ENCODE results near the gene ST6GALNAC1.

The ST6GALNAC1 gene

DNA sequence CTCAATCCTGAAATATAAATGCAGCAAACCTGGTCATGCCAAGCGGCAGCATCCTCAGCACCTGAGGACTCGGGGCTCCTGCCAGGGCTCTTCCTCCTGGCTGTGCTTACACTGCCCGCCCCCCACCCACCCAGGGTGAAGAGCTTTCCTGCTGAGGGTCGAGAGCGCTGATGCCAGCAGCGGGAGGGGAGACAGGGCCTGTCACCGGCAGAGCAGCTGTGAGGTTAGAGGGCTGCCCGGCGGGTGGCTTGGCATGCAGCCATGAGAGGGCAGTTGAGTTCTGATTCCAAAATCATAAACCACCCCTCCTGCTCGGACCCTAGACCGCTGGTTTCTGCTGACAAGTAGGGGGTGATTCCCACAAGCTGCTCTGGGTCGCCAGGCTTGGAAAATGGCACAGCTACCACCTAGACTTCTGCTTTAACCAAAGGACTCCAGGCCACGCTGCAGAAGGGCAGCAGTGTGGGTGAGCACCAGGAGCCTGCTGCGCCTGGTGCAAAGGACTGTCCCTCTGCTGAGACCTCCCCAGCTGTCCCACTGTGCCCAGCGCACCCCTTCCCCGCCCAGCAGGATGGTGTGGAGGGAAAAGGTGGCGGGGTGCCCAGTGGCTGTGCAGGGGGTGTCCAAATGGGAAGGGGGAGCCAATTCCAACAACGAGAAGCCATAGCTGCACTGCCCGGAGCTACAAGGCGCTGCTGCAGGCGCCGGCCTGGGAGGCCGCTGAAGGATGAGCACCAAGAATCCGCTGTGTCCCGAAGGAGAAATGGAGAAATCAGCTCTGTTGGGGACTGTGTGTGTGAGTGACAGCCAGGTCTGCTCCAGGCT is 40.6 kb upstream of the ST6GALNAC1 start:
- Histone ChIP-seq H3K9me3 (ENCODE audit: control insufficient read depth, low read length) (no peaks in the 10 kb centered on the region), H3K4me1 (ENCODE audit: control insufficient read depth, insufficient read depth, low read length) (peaks cover 29% of the 10 kb centered on the region), H3K9ac (ENCODE audit: low read length) (no peak overlapping the region), H3K27me3 (ENCODE audit: control insufficient read depth, insufficient read depth, low read length) (no peaks in the 10 kb centered on the region), H3K36me3 (ENCODE audit: control insufficient read depth, insufficient read depth, low read length) (no peaks in the 10 kb centered on the region), H3K4me3 (ENCODE audit: low read length) (no peak overlapping the region)

DNA sequence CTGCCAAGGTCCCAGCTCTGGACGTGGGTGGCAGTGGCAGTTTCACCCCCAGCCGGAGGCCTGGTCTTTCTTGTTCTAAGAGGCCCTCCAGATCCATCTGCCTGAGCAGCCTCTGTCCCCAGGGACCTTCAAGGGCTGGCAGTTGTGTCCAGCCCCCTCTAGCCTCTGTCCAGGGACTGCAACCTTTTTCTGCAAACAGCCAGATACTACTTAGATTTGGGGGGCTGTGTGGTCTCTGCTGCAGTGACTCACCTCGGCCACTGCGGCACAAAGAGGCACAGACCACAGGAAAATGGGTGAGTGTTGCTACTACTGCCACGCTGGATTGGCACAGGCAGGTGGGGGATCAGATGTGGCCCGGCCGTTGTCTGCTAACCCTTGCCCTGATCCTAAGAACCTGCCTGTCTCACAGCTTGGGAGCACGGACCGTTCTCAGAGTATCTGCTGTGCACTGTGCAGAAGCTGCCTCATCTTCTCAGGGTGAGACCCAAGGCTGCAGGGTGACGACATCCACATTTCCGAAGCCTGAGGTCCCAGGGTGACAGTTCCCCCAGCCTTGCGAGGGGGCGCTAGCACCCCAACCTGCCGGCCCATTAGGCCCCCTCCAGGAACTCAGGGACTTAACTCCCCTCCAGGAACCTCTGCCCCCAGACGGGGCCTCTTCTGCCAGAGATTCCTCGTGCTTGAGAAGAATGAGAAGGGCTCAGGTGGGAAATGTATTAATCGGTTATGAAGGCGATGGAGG is 39.6 kb upstream of the ST6GALNAC1 start:
- Histone ChIP-seq H3K4me1 (ENCODE audit: control insufficient read depth, insufficient read depth, low read length) (peaks cover 34% of the 10 kb centered on the region), H3K27me3 (ENCODE audit: control insufficient read depth, insufficient read depth, low read length) (no peaks in the 10 kb centered on the region), H3K9me3 (ENCODE audit: control insufficient read depth, low read length) (no peaks in the 10 kb centered on the region), H3K9ac (ENCODE audit: low read length) (no peak overlapping the region), H3K4me3 (ENCODE audit: low read length) (no peak overlapping the region), H3K36me3 (ENCODE audit: control insufficient read depth, insufficient read depth, low read length) (no peaks in the 10 kb centered on the region)

DNA sequence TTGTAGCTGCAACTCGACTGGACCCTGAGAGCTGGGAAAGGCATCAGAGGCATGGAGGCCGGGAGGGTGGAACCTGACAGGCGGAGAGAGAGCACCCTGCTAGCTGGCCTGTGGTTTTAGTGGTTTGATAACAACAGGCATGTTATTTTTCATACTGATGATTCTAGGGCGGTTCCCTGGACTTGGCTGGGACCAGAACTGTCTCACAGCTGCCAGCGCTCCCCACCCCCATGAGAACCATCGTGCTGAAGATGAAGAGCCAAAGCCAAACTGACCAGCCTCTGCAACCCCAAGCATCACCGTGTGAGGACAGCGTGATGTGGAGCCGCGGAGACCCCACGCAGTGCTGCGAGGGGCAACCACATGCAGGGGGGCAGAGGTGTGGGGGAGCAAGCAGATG is 38.7 kb upstream of the ST6GALNAC1 start:
- Histone ChIP-seq H3K4me1 (ENCODE audit: control insufficient read depth, insufficient read depth, low read length) (peaks cover 36% of the 10 kb centered on the region), H3K9me3 (ENCODE audit: control insufficient read depth, low read length) (no peaks in the 10 kb centered on the region), H3K27me3 (ENCODE audit: control insufficient read depth, insufficient read depth, low read length) (no peaks in the 10 kb centered on the region), H3K9ac (ENCODE audit: low read length) (no peak overlapping the region), H3K36me3 (ENCODE audit: control insufficient read depth, insufficient read depth, low read length) (no peaks in the 10 kb centered on the region), H3K4me3 (ENCODE audit: low read length) (no peak overlapping the region)

DNA sequence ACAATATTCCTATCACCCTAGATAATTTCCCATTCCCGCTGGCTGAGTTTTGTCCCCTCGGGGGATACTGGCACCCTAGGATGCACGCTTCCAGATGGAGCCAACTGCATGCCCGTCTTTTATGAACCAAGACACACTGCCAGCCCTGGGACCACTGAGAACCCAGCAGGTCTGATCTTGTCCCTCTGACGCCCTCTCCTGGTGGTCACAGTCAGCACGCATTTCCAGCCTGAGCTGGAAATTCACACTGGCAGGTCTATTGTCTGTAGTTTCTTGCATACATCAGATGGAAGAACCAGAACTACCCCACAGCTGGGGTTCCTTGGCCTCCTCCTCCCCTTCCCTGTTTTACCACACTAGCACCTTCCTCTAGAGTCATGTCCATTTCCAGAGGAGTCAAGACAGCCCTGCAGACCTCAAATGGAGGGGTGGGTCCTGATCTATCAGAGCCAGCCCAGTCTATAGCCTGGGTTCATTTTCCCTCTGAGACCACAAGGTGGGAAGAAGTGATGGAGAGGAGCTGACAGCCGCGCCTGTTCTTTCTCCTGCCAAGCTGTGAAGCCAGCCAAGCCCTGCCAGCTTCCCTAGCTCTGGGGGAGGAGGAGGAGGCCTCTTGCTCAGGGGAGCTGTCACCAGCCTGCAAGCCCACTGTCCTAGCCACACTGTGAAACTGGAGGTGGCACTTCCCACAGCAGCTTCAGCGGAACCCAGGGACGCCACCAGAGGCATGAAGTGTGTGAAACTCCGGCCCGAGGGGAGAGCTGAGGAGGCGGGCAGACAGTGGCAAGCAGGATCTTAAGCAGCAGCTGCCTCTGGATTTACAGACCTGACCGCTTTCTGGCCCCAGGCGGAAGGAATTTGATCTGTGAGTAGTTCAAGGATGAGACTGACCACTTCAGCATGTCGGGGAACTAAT is 37.9 kb upstream of the ST6GALNAC1 start:
- Histone ChIP-seq H3K9me3 (ENCODE audit: control insufficient read depth, low read length) (no peaks in the 10 kb centered on the region), H3K36me3 (ENCODE audit: control insufficient read depth, insufficient read depth, low read length) (no peaks in the 10 kb centered on the region), H3K9ac (ENCODE audit: low read length) (no peak overlapping the region), H3K4me1 (ENCODE audit: control insufficient read depth, insufficient read depth, low read length) (peaks cover 36% of the 10 kb centered on the region), H3K4me3 (ENCODE audit: low read length) (no peak overlapping the region), H3K27me3 (ENCODE audit: control insufficient read depth, insufficient read depth, low read length) (no peaks in the 10 kb centered on the region)

GRCh38 chr17:76679239-76679638 is 35.7 kb upstream of the ST6GALNAC1 start:
- no peak overlapping the region for H3K4me3 ChIP-seq (ENCODE audit: low read length)
- H3K36me3 ChIP-seq (ENCODE audit: control insufficient read depth, insufficient read depth, low read length): no peaks in the 10 kb centered on the region
- H3K4me1 ChIP-seq (ENCODE audit: control insufficient read depth, insufficient read depth, low read length): peaks cover 31% of the 10 kb centered on the region

DNA sequence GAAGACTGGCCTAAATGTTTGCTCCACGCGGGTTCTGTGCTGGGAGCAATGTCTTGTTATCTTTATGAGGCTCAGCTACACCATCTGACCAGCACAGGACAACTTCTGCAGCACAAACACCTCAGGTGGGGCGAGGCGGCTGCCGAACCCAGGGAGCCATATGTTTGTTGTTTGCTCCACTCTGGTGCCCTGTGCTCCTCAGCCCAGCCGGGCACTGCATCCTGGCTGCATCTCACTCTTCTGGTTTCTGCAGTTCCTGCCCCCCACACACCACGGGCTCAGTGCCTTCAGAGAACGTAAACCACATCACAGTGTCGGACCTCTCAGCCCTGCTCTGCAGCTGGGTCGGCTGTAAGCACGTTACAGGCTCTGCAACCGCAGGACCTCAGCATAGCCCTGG is 34.8 kb upstream of the ST6GALNAC1 start:
- Histone ChIP-seq H3K4me3 (ENCODE audit: low read length) (no peak overlapping the region), H3K36me3 (ENCODE audit: control insufficient read depth, insufficient read depth, low read length) (no peaks in the 10 kb centered on the region), H3K9me3 (ENCODE audit: control insufficient read depth, low read length) (no peaks in the 10 kb centered on the region), H3K9ac (ENCODE audit: low read length) (no peak overlapping the region), H3K27me3 (ENCODE audit: control insufficient read depth, insufficient read depth, low read length) (no peaks in the 10 kb centered on the region), H3K4me1 (ENCODE audit: control insufficient read depth, insufficient read depth, low read length) (peaks cover 31% of the 10 kb centered on the region)

More at GRCh38 chr17:76679239-76679638, 35.7 kb upstream of the ST6GALNAC1 start:
- H3K9me3 ChIP-seq (ENCODE audit: control insufficient read depth, low read length): no peaks in the 10 kb centered on the region
- no peak overlapping the region for H3K9ac ChIP-seq (ENCODE audit: low read length)
- H3K27me3 ChIP-seq (ENCODE audit: control insufficient read depth, insufficient read depth, low read length): no peaks in the 10 kb centered on the region

GRCh38 chr17:76677406-76677805 is 33.8 kb upstream of the ST6GALNAC1 start:
- Histone ChIP-seq H3K4me3 (ENCODE audit: low read length) (no peak overlapping the region), H3K9ac (ENCODE audit: low read length) (no peak overlapping the region), H3K9me3 (ENCODE audit: control insufficient read depth, low read length) (no peaks in the 10 kb centered on the region), H3K4me1 (ENCODE audit: control insufficient read depth, insufficient read depth, low read length) (peaks cover 37% of the 10 kb centered on the region), H3K36me3 (ENCODE audit: control insufficient read depth, insufficient read depth, low read length) (no peaks in the 10 kb centered on the region), H3K27me3 (ENCODE audit: control insufficient read depth, insufficient read depth, low read length) (no peaks in the 10 kb centered on the region)

GRCh38 chr17:76676629-76677028 is 33.1 kb upstream of the ST6GALNAC1 start:
- Histone ChIP-seq H3K36me3 (ENCODE audit: control insufficient read depth, insufficient read depth, low read length) (no peaks in the 10 kb centered on the region), H3K9ac (ENCODE audit: low read length) (no peak overlapping the region), H3K4me1 (ENCODE audit: control insufficient read depth, insufficient read depth, low read length) (peaks cover 30% of the 10 kb centered on the region), H3K4me3 (ENCODE audit: low read length) (no peak overlapping the region), H3K9me3 (ENCODE audit: control insufficient read depth, low read length) (no peaks in the 10 kb centered on the region), H3K27me3 (ENCODE audit: control insufficient read depth, insufficient read depth, low read length) (no peaks in the 10 kb centered on the region)

- Histone ChIP-seq H3K9me3 (ENCODE audit: control insufficient read depth, low read length) (no peaks in the 10 kb centered on the region), H3K4me1 (ENCODE audit: control insufficient read depth, insufficient read depth, low read length) (peaks cover 26% of the 10 kb centered on the region), H3K27me3 (ENCODE audit: control insufficient read depth, insufficient read depth, low read length) (no peaks in the 10 kb centered on the region), H3K9ac (ENCODE audit: low read length) (no peak overlapping the region), H3K36me3 (ENCODE audit: control insufficient read depth, insufficient read depth, low read length) (no peaks in the 10 kb centered on the region), H3K4me3 (ENCODE audit: low read length) (no peak overlapping the region)
Observed at GRCh38 chr17:76675648-76676047, 32.1 kb upstream of the ST6GALNAC1 start.

DNA sequence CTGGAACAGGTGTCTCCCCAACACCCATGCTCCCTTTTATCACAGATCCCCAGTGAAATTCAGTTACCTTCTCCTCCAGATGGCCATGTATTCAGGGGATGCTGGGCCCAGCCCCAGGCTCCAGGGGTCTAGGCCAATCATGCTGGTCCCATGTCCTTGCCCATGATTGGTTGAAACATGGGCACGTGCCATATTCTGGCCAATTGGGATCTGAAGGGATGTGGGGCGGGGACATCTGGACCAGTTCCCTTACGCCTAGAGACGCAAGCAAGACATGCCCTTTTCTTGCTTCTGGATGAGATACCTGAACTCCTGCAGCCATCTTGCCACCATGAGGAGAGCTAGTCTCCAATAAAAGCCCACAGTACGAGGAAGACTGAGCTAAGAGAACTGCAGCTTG is 31.0 kb upstream of the ST6GALNAC1 start:
- Histone ChIP-seq H3K4me3 (ENCODE audit: low read length) (no peak overlapping the region), H3K4me1 (ENCODE audit: control insufficient read depth, insufficient read depth, low read length) (peaks cover 32% of the 10 kb centered on the region), H3K36me3 (ENCODE audit: control insufficient read depth, insufficient read depth, low read length) (no peaks in the 10 kb centered on the region), H3K27me3 (ENCODE audit: control insufficient read depth, insufficient read depth, low read length) (no peaks in the 10 kb centered on the region), H3K9ac (ENCODE audit: low read length) (no peak overlapping the region), H3K9me3 (ENCODE audit: control insufficient read depth, low read length) (no peaks in the 10 kb centered on the region)

- Histone ChIP-seq H3K27me3 (ENCODE audit: control insufficient read depth, insufficient read depth, low read length) (no peaks in the 10 kb centered on the region), H3K36me3 (ENCODE audit: control insufficient read depth, insufficient read depth, low read length) (no peaks in the 10 kb centered on the region), H3K9me3 (ENCODE audit: control insufficient read depth, low read length) (no peaks in the 10 kb centered on the region), H3K4me1 (ENCODE audit: control insufficient read depth, insufficient read depth, low read length) (peaks cover 28% of the 10 kb centered on the region), H3K9ac (ENCODE audit: low read length) (no peak overlapping the region), H3K4me3 (ENCODE audit: low read length) (no peak overlapping the region)
Observed at GRCh38 chr17:76673729-76674128, 30.2 kb upstream of the ST6GALNAC1 start.

Measured in mucosa of stomach (tissue), 1 donor.